HCT116 (cell line): ENCODE results near the gene FNBP1.

Experiments
- ATF3 ChIP-seq: IDR thresholded peaks from 2 replicates; pipeline ENCODE4 v1.6.1; 2012
- CBX3 ChIP-seq: IDR thresholded peaks from 2 replicates; pipeline ENCODE4 v1.6.1; 2012; ENCODE audit warnings: low read depth
- CTCF ChIP-seq, 3 experiments: fragments of 200-600 bp in 1 of 3; sonication (generic) in 1 of 3; IDR thresholded peaks in 2 of 3; conservative IDR thresholded peaks in 1 of 3; 2 replicates each; pipeline ENCODE4 v1.5.1; 2012 to 2017; ENCODE audit warnings: low read depth in 2 of 3, low read length in 2 of 3, antibody characterized with exemption in 1 of 3, borderline replicate concordance in 1 of 3, control low read depth in 1 of 3, mild to moderate bottlenecking in 1 of 3, mixed read lengths in 1 of 3, mixed run types in 1 of 3, moderate library complexity in 1 of 3; ENCODE audit not compliant: insufficient read depth in 1 of 3
- ELF1 ChIP-seq: IDR thresholded peaks from 2 replicates; pipeline ENCODE4 v1.6.1; 2012; ENCODE audit warnings: low read depth, borderline replicate concordance
- EZH2 ChIP-seq: fragments of 200-600 bp; sonication (generic); IDR thresholded peaks from 2 replicates; pipeline ENCODE4 v1.6.1; 2017; ENCODE audit warnings: antibody characterized with exemption, mixed run types
- JUND ChIP-seq: IDR thresholded peaks from 2 replicates; pipeline ENCODE4 v1.6.1; 2012
- POLR2A ChIP-seq: IDR thresholded peaks from 2 replicates; pipeline ENCODE4 v1.7.0; 2011; ENCODE audit warnings: borderline replicate concordance; ENCODE audit not compliant: insufficient read depth, insufficient read length; ENCODE audit errors: extremely low read depth
- POLR2AphosphoS5 ChIP-seq: IDR thresholded peaks from 2 replicates; pipeline ENCODE4 v1.6.1; 2011; ENCODE audit warnings: mild to moderate bottlenecking, low read depth, low read length, moderate library complexity
- YY1 ChIP-seq: IDR thresholded peaks from 2 replicates; pipeline ENCODE4 v1.6.1; 2011; ENCODE audit warnings: low read length, low read depth, moderate library complexity, mild to moderate bottlenecking; ENCODE audit not compliant: insufficient replicate concordance; ENCODE audit errors: extremely low read depth
- ZFX ChIP-seq: fragments of 450-650 bp; IDR thresholded peaks from 2 replicates; pipeline ENCODE4 v1.6.1; 2017
- ZNF274 ChIP-seq: fragments of 200-500 bp; sonication (Bioruptor generic); IDR thresholded peaks from 2 replicates; pipeline ENCODE4 v1.6.1; 2014; ENCODE audit warnings: mild to moderate bottlenecking, low read depth, low read length, inconsistent platforms
- TF ChIP-seq, protein P1 (sequence below): IDR thresholded peaks from 2 replicates; pipeline ENCODE4 v1.6.1; 2012; ENCODE audit warnings: low read depth
- TF ChIP-seq, protein P2 (sequence below): IDR thresholded peaks from 2 replicates; pipeline ENCODE4 v1.6.1; 2012

DNA sequence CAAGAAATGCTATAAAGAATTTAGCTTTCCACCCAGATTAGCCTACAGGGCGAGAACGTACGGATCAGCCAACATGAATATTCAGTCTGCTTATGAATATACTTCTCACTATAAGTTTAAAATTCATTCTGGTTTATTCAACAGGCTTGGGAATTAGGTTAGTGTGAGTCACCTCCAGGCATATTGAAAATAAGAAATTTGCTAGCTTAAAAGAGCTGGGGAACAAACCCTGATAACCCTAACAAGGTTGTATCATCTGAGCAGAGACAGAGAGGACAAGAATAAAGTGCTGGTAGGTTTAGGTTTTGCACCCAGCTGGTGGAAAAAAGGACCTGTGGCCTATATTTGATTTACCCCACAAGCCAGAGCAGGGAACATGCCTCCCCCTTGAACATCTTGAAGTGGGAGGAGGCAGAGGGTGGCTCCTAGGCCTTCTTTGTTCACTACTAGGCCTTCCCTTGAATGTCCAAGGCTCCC lies 12.3 kb downstream of the FNBP1 start:
- TF ChIP-seq CTCF (IDR thresholded peaks at IDR 0.05 in 2 of 3, conservative IDR thresholded peaks at IDR 0.05 in 1 of 3; ENCODE audit: borderline replicate concordance in 1 of 3, insufficient read depth in 1 of 3, low read depth in 2 of 3, low read length in 2 of 3) (no peak), YY1 (no peak), ZFX (no peak), JUND (no peak), ZNF274 (no peak), EZH2 (no peak), POLR2AphosphoS5 (no peak), POLR2A (no peak), ELF1 (no peak), ATF3 (no peak), CBX3 (no peak)
- TF ChIP-seq, protein P1, sequence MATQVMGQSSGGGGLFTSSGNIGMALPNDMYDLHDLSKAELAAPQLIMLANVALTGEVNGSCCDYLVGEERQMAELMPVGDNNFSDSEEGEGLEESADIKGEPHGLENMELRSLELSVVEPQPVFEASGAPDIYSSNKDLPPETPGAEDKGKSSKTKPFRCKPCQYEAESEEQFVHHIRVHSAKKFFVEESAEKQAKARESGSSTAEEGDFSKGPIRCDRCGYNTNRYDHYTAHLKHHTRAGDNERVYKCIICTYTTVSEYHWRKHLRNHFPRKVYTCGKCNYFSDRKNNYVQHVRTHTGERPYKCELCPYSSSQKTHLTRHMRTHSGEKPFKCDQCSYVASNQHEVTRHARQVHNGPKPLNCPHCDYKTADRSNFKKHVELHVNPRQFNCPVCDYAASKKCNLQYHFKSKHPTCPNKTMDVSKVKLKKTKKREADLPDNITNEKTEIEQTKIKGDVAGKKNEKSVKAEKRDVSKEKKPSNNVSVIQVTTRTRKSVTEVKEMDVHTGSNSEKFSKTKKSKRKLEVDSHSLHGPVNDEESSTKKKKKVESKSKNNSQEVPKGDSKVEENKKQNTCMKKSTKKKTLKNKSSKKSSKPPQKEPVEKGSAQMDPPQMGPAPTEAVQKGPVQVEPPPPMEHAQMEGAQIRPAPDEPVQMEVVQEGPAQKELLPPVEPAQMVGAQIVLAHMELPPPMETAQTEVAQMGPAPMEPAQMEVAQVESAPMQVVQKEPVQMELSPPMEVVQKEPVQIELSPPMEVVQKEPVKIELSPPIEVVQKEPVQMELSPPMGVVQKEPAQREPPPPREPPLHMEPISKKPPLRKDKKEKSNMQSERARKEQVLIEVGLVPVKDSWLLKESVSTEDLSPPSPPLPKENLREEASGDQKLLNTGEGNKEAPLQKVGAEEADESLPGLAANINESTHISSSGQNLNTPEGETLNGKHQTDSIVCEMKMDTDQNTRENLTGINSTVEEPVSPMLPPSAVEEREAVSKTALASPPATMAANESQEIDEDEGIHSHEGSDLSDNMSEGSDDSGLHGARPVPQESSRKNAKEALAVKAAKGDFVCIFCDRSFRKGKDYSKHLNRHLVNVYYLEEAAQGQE, result no peak
- TF ChIP-seq, protein P2, sequence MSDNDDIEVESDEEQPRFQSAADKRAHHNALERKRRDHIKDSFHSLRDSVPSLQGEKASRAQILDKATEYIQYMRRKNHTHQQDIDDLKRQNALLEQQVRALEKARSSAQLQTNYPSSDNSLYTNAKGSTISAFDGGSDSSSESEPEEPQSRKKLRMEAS, result no peak
